GM23338 (cell line): Measurements from ENCODE around the gene KSR2. TPM values are rescaled to one million over a fixed set of nuclear protein-coding genes. Genes with fewer than 3 reads are reported as not detected.

Experiments used
- ATAC-seq: fragments of 200-7000 bp; cut with Tn5 transposase; 3 replicates; pipeline ENCODE4 v1.9.1; 2020
- DNase-seq: peaks from one replicate; pipeline ENCODE4 v3.0.0-alpha.2; 2015; ENCODE audit warnings: low spot score
- H2AFZ ChIP-seq: fragments of 200-600 bp; sonication (generic); 2 replicates; pipeline ENCODE4 v1.8.0; 2016; ENCODE audit warnings: antibody characterized with exemption, mild to moderate bottlenecking, moderate library complexity
- H3F3A ChIP-seq: fragments of 200-600 bp; sonication (generic); replicated peaks from 2 replicates; pipeline ENCODE4 v1.8.0; 2017; ENCODE audit warnings: antibody characterized with exemption, mixed run types, low read depth
- H3K27ac ChIP-seq: fragments of 200-600 bp; sonication (generic); 2 replicates; pipeline ENCODE4 v1.6.1; 2016; ENCODE audit warnings: low read depth
- H3K27me3 ChIP-seq: fragments of 200-600 bp; sonication (generic); 2 replicates; pipeline ENCODE4 v1.8.0; 2016; ENCODE audit warnings: mild to moderate bottlenecking, mixed run types, moderate library complexity; ENCODE audit not compliant: insufficient read depth
- H3K36me3 ChIP-seq: fragments of 200-600 bp; sonication (generic); 2 replicates; pipeline ENCODE4 v1.8.0; 2016; ENCODE audit warnings: mild to moderate bottlenecking; ENCODE audit not compliant: insufficient read depth
- H3K4me1 ChIP-seq: fragments of 200-600 bp; sonication (generic); 2 replicates; pipeline ENCODE4 v1.8.0; 2016; ENCODE audit warnings: mild to moderate bottlenecking, moderate library complexity; ENCODE audit not compliant: insufficient read depth
- H3K4me2 ChIP-seq: fragments of 200-600 bp; sonication (generic); 2 replicates; pipeline ENCODE4 v1.7.1; 2017; ENCODE audit warnings: mixed run types
- H3K4me3 ChIP-seq: fragments of 200-600 bp; sonication (generic); 2 replicates; pipeline ENCODE4 v1.6.1; 2016; ENCODE audit warnings: mixed run types
- H3K79me2 ChIP-seq: fragments of 200-600 bp; sonication (generic); replicated peaks from 2 replicates; pipeline ENCODE4 v1.8.0; 2017; ENCODE audit warnings: mild to moderate bottlenecking; ENCODE audit not compliant: insufficient read depth
- H3K9me2 ChIP-seq: fragments of 200-600 bp; sonication (generic); 2 replicates; pipeline ENCODE4 v1.8.0; 2017; ENCODE audit not compliant: insufficient read depth
- H4K20me1 ChIP-seq: fragments of 200-600 bp; sonication (generic); replicated peaks from 2 replicates; pipeline ENCODE4 v1.8.0; 2017; ENCODE audit warnings: mild to moderate bottlenecking; ENCODE audit not compliant: insufficient read depth
- H3K27ac Mint-ChIP-seq: 2 replicates; pipeline ENCODE4 v1.8.0; 2020; ENCODE audit warnings: inconsistent platforms, mild to moderate bottlenecking, moderate library complexity, mixed read lengths
- H3K27me3 Mint-ChIP-seq: 3 replicates; pipeline ENCODE4 v1.8.0; 2022; ENCODE audit warnings: low read depth, mild to moderate bottlenecking, moderate library complexity, mixed read lengths, inconsistent platforms; ENCODE audit not compliant: insufficient read depth, poor library complexity
- H3K36me3 Mint-ChIP-seq: 3 replicates; pipeline ENCODE4 v1.8.0; 2021; ENCODE audit warnings: low read depth, mild to moderate bottlenecking, inconsistent platforms, moderate library complexity, mixed read lengths
- H3K4me1 Mint-ChIP-seq: 3 replicates; pipeline ENCODE4 v1.8.0; 2020; ENCODE audit warnings: mild to moderate bottlenecking, inconsistent platforms, mixed read lengths
- H3K4me3 Mint-ChIP-seq: 3 replicates; pipeline ENCODE4 v1.8.0; 2021; ENCODE audit warnings: moderate library complexity, mild to moderate bottlenecking, inconsistent platforms, mixed read lengths
- H3K9me3 Mint-ChIP-seq: 3 replicates; pipeline ENCODE4 v1.8.0; 2020; ENCODE audit warnings: moderate library complexity, mild to moderate bottlenecking, inconsistent platforms, mixed read lengths
- CREB1 ChIP-seq: fragments of 250-450 bp; sonication (Bioruptor Pico); IDR thresholded peaks from 2 replicates; pipeline ENCODE4 v1.5.0; 2020; ENCODE audit warnings: low read depth, mild to moderate bottlenecking, moderate library complexity
- JUNB ChIP-seq: IDR thresholded peaks from one replicate; pipeline ENCODE4 v1.6.1; 2016; ENCODE audit warnings: antibody characterized with exemption; ENCODE audit not compliant: unreplicated experiment
- NANOG ChIP-seq: IDR thresholded peaks from 2 replicates; pipeline ENCODE4 v1.6.1; 2016; ENCODE audit warnings: antibody characterized with exemption, borderline replicate concordance
- POLR2AphosphoS5 ChIP-seq: IDR thresholded peaks from 2 replicates; pipeline ENCODE4 v1.6.1; 2016; ENCODE audit warnings: antibody characterized with exemption, low read depth
- STAT1 ChIP-seq: IDR thresholded peaks from one replicate; pipeline ENCODE4 v1.6.1; 2016; ENCODE audit warnings: antibody characterized with exemption; ENCODE audit not compliant: unreplicated experiment
- ZNF114 ChIP-seq: fragments of 250-450 bp; sonication (Bioruptor Pico); IDR thresholded peaks from 2 replicates; pipeline ENCODE4 v1.5.0; 2020; ENCODE audit warnings: mild to moderate bottlenecking, moderate library complexity
- ZNF331 ChIP-seq: fragments of 250-450 bp; sonication (Bioruptor Pico); IDR thresholded peaks from 2 replicates; pipeline ENCODE4 v1.5.0; 2020; ENCODE audit warnings: low read depth, mild to moderate bottlenecking, moderate library complexity
- polyA plus RNA-seq: library from polyadenylated mRNA; unstranded; fragments of >200 nt; fragmentation: Nextera tagmentation; extraction: Ambion mirVana; gene quantifications from 2 replicates; pipeline ENCODE4 v1.2.1, GENCODE V29; 2016
- total RNA-seq: library from RNA; depleted of rRNA; stranded (reverse); fragments of >200 nt; shearing (Covaris generic); gene quantifications from 2 replicates; pipeline ENCODE4 v1.2.3, GENCODE V29; 2014
- TF ChIP-seq, protein P1 (sequence below): IDR thresholded peaks from 2 replicates; pipeline ENCODE4 v1.6.1; 2016; ENCODE audit warnings: antibody characterized with exemption
- TF ChIP-seq, protein P2 (sequence below), 2 experiments: fragments of 200-600 bp in 1 of 2; sonication (generic) in 1 of 2; conservative IDR thresholded peaks; 2 replicates each; pipeline versions ENCODE4 v1.5.1 to v1.6.1; 2016 to 2017; ENCODE audit warnings: antibody characterized with exemption in 2 of 2, low read depth in 2 of 2, mild to moderate bottlenecking in 2 of 2, moderate library complexity in 1 of 2
- TF ChIP-seq, protein P3 (sequence below): fragments of 250-450 bp; sonication (Bioruptor Pico); IDR thresholded peaks from 2 replicates; pipeline ENCODE4 v1.5.0; 2020; ENCODE audit warnings: mild to moderate bottlenecking, moderate library complexity

The KSR2 gene
- total and polyA plus RNA-seq, 2 experiments from 2014 or later, result 1.1 to 2.7 TPM

DNA sequence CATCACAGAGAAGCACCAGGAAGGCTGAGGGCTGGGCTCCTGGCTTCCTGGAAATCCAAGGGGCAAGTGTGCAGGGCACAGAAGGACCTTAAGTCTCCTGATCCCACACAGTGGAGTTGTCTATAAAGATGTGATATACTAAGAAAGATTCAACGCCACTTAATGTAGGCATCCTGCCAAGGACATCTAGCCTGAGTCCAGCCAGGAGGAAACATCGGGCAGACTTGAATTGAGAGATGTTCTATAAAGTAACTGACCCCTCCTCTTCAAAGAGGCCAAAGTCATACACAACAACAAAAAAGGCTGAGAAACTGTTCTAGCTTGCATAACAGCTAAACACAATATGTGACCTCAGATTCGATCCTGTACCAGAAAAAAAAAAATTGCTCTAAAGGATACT lies 307.9 kb downstream of the KSR2 start:
- H3F3A ChIP-seq, result no peaks in the 10 kb centered on the region
- no peaks in the 10 kb centered on the region for H3K36me3 ChIP-seq
- H3K4me3 ChIP-seq, result no peak overlapping the region
- TF ChIP-seq ZNF331 (CRISPR knock-in tag) (no peak), STAT1 (no peak), CREB1 (no peak), JUNB (no peak), ZNF114 (CRISPR knock-in tag) (no peak), NANOG (no peak)
- TF ChIP-seq, protein P1, sequence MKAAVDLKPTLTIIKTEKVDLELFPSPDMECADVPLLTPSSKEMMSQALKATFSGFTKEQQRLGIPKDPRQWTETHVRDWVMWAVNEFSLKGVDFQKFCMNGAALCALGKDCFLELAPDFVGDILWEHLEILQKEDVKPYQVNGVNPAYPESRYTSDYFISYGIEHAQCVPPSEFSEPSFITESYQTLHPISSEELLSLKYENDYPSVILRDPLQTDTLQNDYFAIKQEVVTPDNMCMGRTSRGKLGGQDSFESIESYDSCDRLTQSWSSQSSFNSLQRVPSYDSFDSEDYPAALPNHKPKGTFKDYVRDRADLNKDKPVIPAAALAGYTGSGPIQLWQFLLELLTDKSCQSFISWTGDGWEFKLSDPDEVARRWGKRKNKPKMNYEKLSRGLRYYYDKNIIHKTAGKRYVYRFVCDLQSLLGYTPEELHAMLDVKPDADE, result no peak
- no peaks in the 10 kb centered on the region for H3K79me2 ChIP-seq
- Mint-ChIP-seq H3K9me3 (no peaks in the 10 kb centered on the region), H3K4me1 (no peaks in the 10 kb centered on the region), H3K27me3 (peaks cover 2% of the 10 kb centered on the region), H3K27ac (no peak overlapping the region), H3K36me3 (no peaks in the 10 kb centered on the region), H3K4me3 (no peak overlapping the region)
- no peak overlapping the region for H3K4me2 ChIP-seq
- H3K9me2 ChIP-seq, result no peaks in the 10 kb centered on the region
- no peak for ATAC-seq
- H3K27ac ChIP-seq, result no peak overlapping the region
- H2AFZ ChIP-seq, result no peak overlapping the region
- no peaks in the 10 kb centered on the region for H3K4me1 ChIP-seq
- DNase-seq, result no peak
- no peaks in the 10 kb centered on the region for H3K27me3 ChIP-seq
- H4K20me1 ChIP-seq, result no peaks in the 10 kb centered on the region

DNA sequence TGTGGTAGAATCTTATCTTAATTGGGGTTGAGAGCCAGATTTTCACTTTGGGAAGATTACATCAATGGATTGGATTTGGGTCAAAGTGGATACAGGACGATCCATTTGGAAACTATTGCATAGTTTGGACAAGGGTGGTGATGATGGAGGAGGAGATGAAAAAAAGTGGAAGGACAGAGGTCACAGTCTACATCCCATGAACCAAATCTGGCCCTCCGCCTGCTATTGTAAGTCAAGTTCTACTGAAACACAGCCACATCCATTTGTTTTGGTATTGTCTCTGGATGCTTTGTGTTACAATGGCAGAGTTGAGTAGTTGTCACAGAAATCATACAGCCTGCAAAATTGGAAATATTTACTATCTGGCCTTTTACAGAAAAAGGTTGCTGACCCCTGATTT lies 310.6 kb downstream of the KSR2 start:
- Histone ChIP-seq H3K36me3 (no peaks in the 10 kb centered on the region), H3K27me3 (no peaks in the 10 kb centered on the region), H3K9me2 (no peaks in the 10 kb centered on the region), H3F3A (no peaks in the 10 kb centered on the region), H3K79me2 (no peaks in the 10 kb centered on the region), H3K4me1 (no peaks in the 10 kb centered on the region), H3K4me3 (no peak overlapping the region), H3K4me2 (no peak overlapping the region), H4K20me1 (no peaks in the 10 kb centered on the region), H2AFZ (no peak overlapping the region), H3K27ac (no peak overlapping the region)
- Mint-ChIP-seq H3K4me3 (no peak overlapping the region), H3K27me3 (no peaks in the 10 kb centered on the region), H3K27ac (no peak overlapping the region), H3K9me3 (no peaks in the 10 kb centered on the region), H3K4me1 (no peaks in the 10 kb centered on the region), H3K36me3 (no peaks in the 10 kb centered on the region)
- no peak for DNase-seq
- ATAC-seq, result no peak
- TF ChIP-seq, protein P1, result no peak
- no peak for TF ChIP-seq POLR2AphosphoS5
- TF ChIP-seq NANOG, result no peak
- TF ChIP-seq STAT1, result no peak
- TF ChIP-seq, protein P2, sequence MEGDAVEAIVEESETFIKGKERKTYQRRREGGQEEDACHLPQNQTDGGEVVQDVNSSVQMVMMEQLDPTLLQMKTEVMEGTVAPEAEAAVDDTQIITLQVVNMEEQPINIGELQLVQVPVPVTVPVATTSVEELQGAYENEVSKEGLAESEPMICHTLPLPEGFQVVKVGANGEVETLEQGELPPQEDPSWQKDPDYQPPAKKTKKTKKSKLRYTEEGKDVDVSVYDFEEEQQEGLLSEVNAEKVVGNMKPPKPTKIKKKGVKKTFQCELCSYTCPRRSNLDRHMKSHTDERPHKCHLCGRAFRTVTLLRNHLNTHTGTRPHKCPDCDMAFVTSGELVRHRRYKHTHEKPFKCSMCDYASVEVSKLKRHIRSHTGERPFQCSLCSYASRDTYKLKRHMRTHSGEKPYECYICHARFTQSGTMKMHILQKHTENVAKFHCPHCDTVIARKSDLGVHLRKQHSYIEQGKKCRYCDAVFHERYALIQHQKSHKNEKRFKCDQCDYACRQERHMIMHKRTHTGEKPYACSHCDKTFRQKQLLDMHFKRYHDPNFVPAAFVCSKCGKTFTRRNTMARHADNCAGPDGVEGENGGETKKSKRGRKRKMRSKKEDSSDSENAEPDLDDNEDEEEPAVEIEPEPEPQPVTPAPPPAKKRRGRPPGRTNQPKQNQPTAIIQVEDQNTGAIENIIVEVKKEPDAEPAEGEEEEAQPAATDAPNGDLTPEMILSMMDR (conservative IDR thresholded peaks at IDR 0.05; ENCODE audit: low read depth in 2 of 2), result no peak
- TF ChIP-seq, protein P3, sequence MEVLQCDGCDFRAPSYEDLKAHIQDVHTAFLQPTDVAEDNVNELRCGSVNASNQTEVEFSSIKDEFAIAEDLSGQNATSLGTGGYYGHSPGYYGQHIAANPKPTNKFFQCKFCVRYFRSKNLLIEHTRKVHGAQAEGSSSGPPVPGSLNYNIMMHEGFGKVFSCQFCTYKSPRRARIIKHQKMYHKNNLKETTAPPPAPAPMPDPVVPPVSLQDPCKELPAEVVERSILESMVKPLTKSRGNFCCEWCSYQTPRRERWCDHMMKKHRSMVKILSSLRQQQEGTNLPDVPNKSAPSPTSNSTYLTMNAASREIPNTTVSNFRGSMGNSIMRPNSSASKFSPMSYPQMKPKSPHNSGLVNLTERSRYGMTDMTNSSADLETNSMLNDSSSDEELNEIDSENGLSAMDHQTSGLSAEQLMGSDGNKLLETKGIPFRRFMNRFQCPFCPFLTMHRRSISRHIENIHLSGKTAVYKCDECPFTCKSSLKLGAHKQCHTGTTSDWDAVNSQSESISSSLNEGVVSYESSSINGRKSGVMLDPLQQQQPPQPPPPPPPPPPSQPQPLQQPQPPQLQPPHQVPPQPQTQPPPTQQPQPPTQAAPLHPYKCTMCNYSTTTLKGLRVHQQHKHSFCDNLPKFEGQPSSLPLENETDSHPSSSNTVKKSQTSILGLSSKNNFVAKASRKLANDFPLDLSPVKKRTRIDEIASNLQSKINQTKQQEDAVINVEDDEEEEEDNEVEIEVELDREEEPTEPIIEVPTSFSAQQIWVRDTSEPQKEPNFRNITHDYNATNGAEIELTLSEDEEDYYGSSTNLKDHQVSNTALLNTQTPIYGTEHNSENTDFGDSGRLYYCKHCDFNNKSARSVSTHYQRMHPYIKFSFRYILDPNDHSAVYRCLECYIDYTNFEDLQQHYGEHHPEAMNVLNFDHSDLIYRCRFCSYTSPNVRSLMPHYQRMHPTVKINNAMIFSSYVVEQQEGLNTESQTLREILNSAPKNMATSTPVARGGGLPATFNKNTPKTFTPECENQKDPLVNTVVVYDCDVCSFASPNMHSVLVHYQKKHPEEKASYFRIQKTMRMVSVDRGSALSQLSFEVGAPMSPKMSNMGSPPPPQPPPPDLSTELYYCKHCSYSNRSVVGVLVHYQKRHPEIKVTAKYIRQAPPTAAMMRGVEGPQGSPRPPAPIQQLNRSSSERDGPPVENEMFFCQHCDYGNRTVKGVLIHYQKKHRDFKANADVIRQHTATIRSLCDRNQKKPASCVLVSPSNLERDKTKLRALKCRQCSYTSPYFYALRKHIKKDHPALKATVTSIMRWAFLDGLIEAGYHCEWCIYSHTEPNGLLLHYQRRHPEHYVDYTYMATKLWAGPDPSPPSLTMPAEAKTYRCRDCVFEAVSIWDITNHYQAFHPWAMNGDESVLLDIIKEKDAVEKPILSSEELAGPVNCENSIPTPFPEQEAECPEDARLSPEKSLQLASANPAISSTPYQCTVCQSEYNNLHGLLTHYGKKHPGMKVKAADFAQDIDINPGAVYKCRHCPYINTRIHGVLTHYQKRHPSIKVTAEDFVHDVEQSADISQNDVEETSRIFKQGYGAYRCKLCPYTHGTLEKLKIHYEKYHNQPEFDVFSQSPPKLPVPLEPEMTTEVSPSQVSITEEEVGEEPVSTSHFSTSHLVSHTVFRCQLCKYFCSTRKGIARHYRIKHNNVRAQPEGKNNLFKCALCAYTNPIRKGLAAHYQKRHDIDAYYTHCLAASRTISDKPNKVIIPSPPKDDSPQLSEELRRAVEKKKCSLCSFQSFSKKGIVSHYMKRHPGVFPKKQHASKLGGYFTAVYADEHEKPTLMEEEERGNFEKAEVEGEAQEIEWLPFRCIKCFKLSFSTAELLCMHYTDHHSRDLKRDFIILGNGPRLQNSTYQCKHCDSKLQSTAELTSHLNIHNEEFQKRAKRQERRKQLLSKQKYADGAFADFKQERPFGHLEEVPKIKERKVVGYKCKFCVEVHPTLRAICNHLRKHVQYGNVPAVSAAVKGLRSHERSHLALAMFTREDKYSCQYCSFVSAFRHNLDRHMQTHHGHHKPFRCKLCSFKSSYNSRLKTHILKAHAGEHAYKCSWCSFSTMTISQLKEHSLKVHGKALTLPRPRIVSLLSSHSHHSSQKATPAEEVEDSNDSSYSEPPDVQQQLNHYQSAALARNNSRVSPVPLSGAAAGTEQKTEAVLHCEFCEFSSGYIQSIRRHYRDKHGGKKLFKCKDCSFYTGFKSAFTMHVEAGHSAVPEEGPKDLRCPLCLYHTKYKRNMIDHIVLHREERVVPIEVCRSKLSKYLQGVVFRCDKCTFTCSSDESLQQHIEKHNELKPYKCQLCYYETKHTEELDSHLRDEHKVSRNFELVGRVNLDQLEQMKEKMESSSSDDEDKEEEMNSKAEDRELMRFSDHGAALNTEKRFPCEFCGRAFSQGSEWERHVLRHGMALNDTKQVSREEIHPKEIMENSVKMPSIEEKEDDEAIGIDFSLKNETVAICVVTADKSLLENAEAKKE (CRISPR knock-in tag), result no peak
